HG03108 (cell line): ENCODE data around the gene MAP3K14.

Experiments used
- ATAC-seq: cut with Tn5 transposase; IDR thresholded peaks from one replicate; pipeline ENCODE4 v1.9.1; 2021; ENCODE audit warnings: moderate library complexity; ENCODE audit not compliant: unreplicated experiment

The MAP3K14 gene

DNA sequence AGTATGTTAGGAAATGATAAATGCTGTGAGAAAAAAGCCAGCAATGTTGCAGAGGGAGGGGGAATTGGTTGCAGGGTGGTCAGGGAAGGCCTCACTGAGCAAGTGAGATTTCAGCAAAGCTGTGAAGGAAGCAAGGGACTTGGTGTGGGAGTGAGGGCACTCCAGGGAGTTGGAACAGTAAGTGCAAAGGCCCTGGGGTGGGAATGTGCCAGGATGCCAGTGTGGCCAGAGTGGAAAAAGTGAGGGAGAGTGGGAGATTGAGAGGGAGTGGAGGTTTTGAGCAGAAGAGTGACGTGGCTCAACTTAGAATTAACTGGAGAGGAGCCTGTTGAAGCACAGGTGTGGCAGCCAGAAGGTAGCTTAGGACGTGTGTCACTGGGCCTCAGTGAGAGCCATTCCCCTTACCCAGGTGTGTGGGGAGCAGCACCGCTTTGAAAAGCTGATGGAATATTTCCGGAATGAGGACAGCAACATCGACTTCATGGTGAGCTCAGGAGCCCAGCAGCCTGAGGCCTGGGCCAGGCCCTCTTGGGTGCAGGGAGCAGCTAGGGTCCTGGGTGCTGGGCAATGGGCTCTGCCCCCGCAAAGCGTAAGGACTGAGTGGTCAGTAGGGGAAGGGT, 78.6 kb downstream of the MAP3K14 start:
- ATAC-seq = no peak

- no peak for ATAC-seq
Measured at GRCh38 chr17:45237686-45238085, 79.1 kb downstream of the MAP3K14 start.

DNA sequence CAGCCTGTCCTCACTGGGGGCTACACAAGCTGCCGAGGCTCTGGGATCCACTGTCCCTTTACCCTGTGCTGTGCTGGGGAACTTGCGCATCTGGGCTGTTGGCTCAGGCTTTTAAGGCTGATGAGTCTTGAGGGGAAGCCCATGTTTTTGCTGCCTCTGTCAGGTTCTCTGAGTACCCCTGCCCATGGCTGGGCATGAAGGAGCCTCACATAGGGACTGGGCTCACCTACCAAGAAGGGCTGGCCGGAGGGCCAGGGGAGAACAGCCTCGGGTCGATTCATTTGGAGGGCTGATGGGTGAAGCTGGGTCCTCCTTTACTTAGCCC, 80.6 kb downstream of the MAP3K14 start:
- ATAC-seq = no peak

GRCh38 chr17:45235416-45236281, 81.2 kb downstream of the MAP3K14 start:
- ATAC-seq = no peak

GRCh38 chr17:45234641-45235415, 82.0 kb downstream of the MAP3K14 start:
- ATAC-seq = no peak

DNA sequence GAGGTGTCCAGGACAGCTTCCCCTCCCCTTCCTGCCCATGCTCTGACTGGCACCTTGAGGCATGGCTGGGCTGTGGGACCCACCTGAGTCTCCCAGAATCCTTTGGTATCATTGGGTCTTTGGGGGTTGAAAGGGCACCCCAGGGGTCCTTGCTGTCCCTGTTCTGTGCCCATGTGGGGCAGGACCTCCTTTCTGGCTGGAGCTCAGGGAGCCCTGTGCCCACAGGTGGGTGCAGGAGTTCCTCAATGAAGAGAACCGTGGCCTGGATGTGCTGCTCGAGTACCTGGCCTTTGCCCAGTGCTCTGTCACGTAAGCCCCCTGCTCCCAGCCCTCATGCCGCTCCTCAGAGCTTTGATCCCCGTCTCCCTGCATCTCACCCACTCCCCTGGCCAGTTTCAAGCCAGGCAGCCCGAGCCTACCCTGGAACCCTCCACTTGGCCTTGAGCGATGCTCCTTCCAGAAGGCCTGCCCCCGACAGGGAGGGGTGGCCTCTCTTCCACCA, 83.3 kb downstream of the MAP3K14 start:
- no peak for ATAC-seq

DNA sequence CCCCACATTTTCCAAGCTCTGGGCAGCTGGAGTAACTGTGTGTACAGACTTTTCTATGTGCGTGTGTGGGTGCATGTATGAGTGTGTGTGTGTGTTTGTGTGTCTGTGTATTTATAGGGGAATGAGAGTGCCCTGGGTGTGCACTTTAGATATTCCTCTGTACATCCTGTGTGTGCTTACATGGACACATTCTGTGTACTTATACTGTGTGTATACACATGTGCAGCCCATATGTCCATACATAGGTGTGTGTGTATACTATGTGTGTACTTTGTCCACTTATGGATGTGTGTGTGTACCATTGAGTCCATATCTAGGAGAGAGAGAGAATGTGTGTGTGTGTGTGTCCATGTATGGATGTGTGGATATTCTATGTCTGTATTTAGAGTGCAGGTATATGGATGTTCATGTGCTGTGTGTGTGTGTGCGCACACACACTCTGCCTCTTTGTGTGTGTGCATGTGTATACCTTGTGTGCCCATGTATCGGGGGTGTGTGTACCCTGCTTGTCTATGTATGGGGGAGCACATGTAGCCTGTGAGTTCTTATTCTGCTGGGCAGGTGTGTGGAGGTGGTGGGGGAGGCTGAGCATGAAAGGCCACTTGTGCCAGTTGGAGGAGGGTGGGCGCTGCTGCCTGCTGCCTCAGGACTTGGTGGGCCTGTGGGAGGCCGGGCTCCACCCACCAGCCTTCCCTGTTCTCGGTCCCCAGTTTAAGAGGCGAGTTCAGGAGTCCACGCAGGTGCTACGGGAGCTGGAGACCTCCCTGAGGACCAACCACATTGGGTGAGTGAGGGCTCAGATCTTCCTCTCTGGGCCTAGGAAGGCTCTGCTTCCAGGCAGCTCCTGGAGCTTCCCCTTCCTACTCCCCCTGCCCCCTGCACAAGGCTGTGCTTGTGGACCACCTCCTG, 84.1 kb downstream of the MAP3K14 start:
- ATAC-seq = no peak

DNA sequence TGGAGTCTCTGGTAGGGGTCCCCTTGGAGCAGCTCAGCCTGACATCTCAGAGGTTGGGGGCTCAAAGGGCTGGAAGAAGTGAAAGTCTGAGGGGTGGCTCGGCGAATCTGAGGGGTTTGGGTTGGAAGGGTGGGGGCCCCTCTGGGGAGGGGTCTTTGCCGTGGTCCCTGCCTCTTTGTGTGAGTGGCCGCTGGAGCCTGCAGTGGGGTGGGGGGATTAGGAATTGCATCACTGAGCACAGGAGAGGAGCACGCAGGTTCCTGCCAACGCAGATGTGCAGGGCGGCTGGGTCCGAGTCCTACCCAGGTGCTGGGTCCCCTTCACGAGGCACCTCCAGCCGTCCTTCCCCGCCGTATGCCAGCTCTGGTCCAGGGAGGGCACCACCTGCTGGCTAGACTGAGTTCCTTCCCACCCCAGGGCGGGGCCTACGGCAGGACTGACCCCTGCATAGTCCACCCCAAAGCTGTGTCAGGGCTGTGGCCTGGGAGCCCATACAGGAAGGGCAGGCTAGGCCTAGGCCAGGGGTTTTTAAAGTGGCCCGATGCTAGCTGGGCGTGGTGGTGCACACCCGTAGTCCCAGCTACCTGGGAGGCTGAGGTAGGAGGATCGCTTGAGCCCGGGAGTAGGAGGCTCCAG, 85.2 kb downstream of the MAP3K14 start:
- ATAC-seq = no peak

GRCh38 chr17:45230787-45231480, 85.9 kb downstream of the MAP3K14 start:
- ATAC-seq = no peak

- ATAC-seq = no peak
Measured at GRCh38 chr17:45230410-45230786, 86.4 kb downstream of the MAP3K14 start.

DNA sequence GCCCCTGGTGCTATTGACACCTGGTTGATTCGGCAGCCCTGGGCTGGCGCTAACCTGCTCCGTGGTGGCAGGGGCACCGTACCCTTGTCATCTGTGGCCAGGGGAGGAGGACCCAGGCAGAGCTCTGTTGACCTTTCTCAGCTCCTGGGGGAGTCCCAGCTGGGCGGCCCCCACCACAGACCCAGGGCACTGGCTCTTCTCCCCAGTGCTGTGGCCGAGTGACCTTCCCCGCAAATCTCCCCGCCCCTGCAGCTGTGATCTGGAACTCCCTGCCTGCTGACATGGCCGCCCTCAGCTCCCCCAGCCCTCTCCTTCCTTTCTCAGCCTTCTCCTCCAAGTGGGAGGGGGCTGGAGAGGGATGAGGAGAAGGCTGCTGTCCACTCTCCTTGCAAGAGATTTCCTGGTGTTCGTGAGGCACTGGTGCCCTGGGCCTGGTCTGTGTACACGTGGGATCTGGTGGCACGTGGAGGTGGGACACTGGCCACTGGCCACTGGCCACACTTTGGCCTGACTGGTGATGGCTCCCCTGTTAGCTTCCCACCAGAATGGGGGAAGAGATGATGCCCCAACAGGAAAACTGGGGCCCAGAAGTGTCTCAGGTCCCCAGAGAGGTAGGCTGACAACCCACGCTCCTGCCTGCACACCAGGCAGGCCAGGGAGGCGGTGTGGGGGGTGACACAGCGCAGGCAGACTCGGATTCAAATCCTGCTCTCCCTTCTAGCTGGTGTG, 87.0 kb downstream of the MAP3K14 start:
- no peak for ATAC-seq

DNA sequence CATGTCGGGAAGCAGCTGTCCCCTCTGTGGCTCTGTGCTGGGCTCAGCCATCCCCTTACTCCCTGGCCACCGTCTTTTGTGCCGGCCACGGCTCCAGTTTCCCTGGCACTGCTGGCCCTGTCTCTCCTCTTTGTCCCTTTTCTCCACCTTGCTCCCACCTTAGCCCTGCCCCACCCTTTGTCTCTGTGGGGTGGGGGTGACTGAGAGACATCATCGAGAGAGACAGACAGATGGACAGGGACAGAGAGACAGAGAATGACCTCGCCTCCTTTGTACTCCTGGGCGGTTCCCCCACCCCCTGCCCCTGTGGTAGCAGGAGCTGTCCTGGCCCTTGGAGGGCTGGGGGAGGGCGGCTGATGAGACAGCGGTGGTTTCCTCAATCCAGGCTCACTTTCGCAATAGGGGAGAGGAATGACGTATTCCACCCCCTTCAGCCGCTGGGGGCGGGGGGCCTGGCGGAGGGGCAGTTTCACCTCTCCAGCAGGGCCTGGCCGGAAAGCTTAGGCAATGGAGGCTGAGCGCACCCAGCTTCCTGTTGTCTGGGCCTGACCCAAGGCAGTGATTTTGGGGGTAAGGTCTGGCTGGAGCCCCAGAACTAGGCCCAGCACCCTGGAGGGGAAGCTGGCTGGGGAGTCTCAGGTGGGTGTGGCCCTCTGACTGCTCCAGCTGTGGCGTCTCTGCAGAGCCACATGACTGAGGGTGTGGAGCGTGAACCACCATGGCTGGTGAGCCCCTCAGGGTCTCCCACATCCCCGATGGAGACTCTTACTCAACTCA, 87.9 kb downstream of the MAP3K14 start:
- peak; percentile 24 for ATAC-seq

DNA sequence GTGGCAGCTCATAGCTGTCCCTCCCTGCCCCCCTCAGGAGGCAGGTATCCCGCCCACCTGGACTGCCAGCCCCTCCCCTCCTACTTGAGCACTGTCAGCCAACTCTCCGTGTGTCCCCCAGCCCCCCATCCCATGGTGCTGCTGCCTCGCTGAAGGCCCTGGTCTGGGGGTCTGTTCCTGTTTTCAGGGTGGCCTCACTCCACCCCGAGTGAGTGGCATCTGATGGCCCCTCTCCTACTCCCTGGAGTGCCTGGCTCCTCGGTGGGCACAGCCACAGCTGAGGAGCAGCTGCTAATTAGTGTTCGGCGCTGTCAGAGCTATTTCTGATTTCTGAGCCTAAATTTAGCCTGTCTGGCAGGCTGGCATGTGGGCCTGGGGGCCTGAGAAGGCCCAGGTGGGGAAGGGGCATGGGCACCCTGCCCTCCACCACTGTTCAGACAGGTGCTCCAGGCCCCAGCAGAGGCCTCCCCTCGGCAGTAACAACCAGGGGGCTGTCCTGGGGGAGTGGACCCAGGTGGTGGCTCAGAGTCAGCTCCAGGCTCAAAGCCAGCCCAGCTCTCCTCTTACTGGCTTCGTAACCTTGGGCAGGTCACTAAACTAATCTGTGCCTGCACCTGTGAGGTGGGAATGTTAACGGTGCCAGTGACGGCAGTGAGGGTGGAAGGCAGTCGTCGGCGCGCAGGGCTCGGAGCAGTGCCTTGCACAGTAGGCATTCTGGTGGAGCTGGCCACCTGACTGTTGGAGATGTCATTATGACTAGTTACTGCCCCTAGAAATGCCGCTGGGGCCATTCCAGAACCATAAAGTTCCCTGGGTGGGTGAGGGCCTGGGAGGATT, 88.7 kb downstream of the MAP3K14 start:
- no peak for ATAC-seq

- ATAC-seq = peak; percentile 18
Measured at GRCh38 chr17:45227101-45227925, 89.5 kb downstream of the MAP3K14 start.

- no peak for ATAC-seq
Measured at GRCh38 chr17:45226576-45226975, 90.2 kb downstream of the MAP3K14 start.

- peak; percentile 38 for ATAC-seq
Measured at GRCh38 chr17:45225964-45226530, 90.8 kb downstream of the MAP3K14 start.
